A549 treated with Mapracorat at 1 μM for 4 hours (cell line): ENCODE data around the gene PIK3CA. TPM values are rescaled to one million over a fixed set of nuclear protein-coding genes. Genes with fewer than 3 reads are reported as not detected.

Experiments
- total RNA-seq: library from RNA; stranded (reverse); fragments of 200-300 nt; extraction: Qiagen RNA extraction; gene quantifications from 5 replicates; pipeline ENCODE4 v1.2.3, GENCODE V29; 2022

PIK3CA gene
- total RNA-seq: 4.7 to 8.1 TPM (median 6.7 TPM) in 5 replicates

GRCh38 chr3:179147873-179148615 is at the start of gene PIK3CA:
TSS of gene PIK3CA (plus strand) at chr3:179148357. CDS start at chr3:179198826, 50,469 bp downstream.

GRCh38 chr3:179250803-179251476 is 102.8 kb downstream of the PIK3CA start, which contains the start of gene KCNMB3:
TSS of gene KCNMB3 (minus strand) at chr3:179251114. CDS start at chr3:179250990, 124 bp downstream.

Other genes with a start within 250 kb of the PIK3CA start
- 5.6 to 8.1 TPM (median 6.7 TPM) in 5 replicates for gene ZMAT3, start 76.5 kb upstream of the PIK3CA start, total RNA-seq
- 0.88 to 2.0 TPM (median 1.5 TPM) in 5 replicates for gene KCNMB3, start 102.8 kb downstream of the PIK3CA start, total RNA-seq
- gene ZNF639, start 174.7 kb downstream of the PIK3CA start, total RNA-seq: 19.4 to 26.6 TPM (median 21.2 TPM) in 5 replicates
- 15.7 to 21.6 TPM (median 19.1 TPM) in 5 replicates for gene MFN1, start 199.4 kb downstream of the PIK3CA start, total RNA-seq